ENCODE data around the gene ILF2.

Gene ILF2

DNA sequence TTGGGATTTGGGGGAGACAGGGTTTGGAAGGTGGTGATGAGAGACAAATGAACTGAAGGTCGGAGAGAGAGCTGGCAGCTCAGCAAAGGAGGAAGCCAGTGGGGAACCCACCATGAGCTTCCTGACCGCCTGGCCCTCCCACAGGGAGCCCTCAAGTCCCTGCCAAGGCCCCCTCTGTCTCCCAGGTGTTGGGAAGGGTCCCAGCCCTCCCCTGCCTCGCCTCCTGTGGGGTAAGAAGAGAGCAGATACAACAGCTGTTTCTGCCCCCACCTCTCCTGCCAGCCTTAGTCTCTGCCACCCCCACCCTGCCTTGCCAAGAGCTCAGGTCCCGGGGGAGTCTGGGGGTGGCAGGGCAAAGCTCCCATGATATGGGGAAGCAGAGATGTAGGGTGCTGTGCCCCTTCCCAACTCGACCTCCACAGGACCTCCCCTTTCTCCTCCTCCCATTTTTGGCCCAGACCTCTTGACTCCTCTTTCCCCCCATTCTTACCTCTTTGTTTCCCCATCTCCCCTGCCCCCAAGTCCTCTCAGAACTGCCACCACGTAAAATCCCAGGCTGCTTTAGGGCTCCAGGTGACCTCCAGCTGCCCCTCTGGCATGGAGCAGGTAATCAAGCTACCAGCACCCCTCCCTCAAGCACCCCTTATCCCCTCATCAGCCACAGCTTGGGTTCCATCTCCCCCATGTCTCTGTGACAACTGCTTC is 42.0 kb downstream of the ILF2 start:
- DNase-seq = peak in 1 of 51 donors; percentile 34

- peak in 45 of 51 donors; percentile 16 to 90 (median 67) for DNase-seq
These were observed 42.8 kb downstream of the ILF2 start, which contains the start of gene S100A1 for GRCh38 chr1:153627715-153628626. S100A1 (plus strand) TSS chr1:153628434; CDS start chr1:153630522, 2,088 bp downstream.

GRCh38 chr1:153626904-153627714 is 43.7 kb downstream of the ILF2 start, which contains the start of gene S100A13:
S100A13 (minus strand) TSS chr1:153627505; CDS start chr1:153626472, 1,033 bp downstream.
- DNase-seq = peak in 39 of 51 donors; percentile 19 to 78 (median 63)

DNA sequence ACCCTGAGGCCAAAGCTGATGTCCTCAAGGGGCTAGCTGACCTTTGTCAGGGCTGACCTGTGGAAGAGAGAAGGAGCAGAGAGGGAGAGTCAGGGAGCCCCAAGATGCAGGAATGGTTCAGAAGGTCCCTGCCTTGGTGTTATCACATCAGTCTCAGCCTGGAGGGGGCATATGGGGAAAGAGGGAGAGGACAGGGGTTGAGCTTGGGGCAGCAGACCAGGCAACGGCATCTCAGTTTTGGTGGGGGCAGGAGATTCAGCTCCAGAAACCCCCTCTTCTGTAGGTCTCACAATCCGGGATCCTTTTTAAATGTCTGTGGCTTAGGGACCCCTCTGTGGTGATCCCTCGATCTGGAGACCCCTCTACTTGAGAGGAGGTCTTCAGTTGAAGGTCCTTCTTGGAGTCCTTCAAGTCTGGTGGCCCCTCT is 44.3 kb downstream of the ILF2 start:
- no peak for DNase-seq

DNA sequence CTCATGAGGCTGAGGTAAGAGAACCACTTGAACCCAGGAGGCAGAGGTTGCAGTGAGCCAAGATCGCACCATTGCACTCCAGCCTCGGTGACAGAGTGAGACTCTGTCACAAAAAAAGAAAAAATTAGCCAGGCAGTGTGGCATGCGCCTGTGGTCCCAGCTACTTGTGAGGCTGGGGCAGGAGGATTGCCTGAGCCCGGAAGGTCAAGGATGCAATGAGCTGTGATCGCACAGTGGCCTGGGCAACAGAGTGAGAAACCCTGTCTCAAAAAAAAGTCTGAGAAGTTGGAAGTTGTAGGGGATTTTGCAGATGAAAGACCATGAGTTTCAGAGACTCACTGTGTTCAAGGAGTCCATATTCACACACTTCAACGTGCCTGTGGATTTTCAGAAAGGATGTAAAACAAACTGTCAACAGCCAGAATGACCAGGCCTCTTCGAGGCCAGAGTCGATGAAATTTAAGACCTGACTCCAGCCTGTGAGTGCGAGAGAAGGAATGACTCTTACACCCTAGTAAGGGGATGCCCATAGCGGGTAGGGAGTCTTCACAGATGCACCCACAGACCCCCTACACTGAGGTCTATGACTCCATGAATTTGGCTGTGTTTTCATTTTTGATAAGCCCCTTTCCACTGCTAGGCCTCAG is 45.7 kb downstream of the ILF2 start:
- DNase-seq = no peak

GRCh38 chr1:153623101-153623500 is 47.7 kb downstream of the ILF2 start:
- no peak for DNase-seq

GRCh38 chr1:153619171-153619570 is 51.6 kb downstream of the ILF2 start:
- DNase-seq = no peak

- DNase-seq = peak in 24 of 51 donors; percentile 10 to 71 (median 40)
These were observed 53.1 kb downstream of the ILF2 start for GRCh38 chr1:153617663-153618062.

- DNase-seq = peak in 4 of 51 donors; percentile 9 to 20 (median 14)
These were observed 53.9 kb downstream of the ILF2 start for GRCh38 chr1:153616917-153617311.

DNA sequence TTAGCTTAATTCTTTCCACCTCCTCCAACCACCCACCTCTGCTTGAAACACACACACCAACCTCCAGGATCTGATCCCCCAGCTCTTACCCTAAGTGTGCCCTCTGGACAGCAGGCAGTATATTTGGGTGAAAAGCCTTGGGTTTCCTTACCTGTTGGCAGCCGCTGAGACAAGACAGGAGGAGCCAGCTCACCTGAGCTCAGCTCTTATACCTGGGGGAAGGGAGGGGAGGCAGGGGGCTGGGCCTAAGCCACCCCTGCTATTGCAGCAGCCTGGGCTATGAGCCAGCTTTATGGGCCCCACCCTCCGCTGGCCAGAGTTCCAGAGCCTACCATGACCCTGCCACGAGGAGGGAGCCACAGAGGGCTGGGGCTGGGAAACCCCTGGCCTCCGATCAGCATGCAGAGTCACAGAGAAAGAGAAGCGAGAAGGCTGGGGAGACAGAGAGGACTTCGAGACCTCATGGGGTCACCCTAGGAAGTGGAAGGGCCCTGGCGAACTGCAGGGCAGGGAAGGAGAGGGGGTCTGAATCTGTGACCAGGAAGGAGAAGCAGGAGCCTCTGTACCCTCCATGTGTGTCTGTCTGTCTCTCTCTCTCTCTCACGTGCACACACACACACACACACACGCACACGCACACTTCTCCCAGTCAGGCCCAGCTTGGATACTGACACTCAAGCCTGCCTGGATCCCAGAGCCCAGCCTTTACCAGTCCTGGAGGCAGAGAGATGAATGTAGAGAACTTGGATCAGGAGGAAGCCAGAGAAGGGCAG is 54.5 kb downstream of the ILF2 start, which contains the start of gene S100A14:
Gene S100A14, minus strand, starts transcription at position 182 of the 773 bp plus-strand sequence. CDS start 467 bp downstream, outside the sequence.
- no peak for DNase-seq

DNA sequence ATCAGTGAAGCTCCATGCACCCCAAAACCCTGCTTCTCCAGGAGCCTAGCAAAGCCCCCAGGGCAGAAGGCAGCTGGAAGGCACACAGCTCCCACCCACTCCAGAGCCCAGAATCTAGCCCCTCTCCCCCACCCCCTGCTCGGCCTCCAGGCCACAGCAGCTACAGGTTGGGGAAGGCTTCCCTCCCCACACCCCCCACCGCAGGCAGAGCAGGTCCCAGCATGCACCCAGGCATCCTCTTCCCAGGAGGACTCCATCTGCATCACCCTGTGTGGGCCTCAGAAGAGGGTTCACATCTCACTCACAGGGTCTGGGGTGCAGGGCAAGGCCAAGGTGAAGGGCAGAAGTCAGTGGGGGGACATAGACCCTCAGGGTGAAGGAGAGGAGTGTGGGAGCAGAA is 55.4 kb downstream of the ILF2 start:
- DNase-seq = no peak

GRCh38 chr1:153614906-153615305 is 55.9 kb downstream of the ILF2 start:
- DNase-seq = no peak

- no peak for DNase-seq
These were observed 56.4 kb downstream of the ILF2 start for GRCh38 chr1:153614189-153614900.

GRCh38 chr1:153613406-153613805 is 57.4 kb downstream of the ILF2 start:
- no peak for DNase-seq

DNA sequence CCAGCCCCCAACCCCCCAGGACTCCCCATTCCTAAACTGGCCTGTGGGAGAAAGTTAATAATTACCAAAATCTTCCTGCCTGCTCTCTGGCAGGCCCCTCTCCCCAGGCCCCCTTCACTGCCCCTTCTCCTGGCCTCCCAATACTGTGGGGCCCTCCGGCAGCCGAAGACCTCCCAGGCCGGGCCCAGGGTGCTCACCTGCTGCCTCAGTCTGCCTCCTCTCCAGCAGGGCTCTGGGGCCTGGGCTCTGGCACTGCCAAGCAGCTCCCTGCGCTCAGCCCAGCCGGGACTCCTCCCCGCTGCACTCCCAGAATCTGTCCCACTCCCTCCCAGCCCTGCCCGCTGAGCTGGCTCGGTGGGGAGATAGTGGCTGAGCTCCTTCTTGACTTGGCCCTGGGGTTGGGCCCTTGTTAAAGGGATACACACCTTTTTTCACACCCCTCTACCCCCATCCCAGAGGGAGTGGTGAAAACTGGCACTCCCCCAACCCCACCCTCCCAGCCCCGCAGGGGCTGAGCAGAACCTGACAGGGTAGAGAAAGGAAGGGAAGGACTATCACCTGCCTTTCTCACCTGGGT is 58.0 kb downstream of the ILF2 start, which contains the start of gene S100A16:
Gene S100A16, minus strand, starts transcription at position 383 of the 577 bp plus-strand sequence. CDS start 4,986 bp downstream, outside the sequence.
- peak in 29 of 51 donors; percentile 10 to 66 (median 41) for DNase-seq

DNA sequence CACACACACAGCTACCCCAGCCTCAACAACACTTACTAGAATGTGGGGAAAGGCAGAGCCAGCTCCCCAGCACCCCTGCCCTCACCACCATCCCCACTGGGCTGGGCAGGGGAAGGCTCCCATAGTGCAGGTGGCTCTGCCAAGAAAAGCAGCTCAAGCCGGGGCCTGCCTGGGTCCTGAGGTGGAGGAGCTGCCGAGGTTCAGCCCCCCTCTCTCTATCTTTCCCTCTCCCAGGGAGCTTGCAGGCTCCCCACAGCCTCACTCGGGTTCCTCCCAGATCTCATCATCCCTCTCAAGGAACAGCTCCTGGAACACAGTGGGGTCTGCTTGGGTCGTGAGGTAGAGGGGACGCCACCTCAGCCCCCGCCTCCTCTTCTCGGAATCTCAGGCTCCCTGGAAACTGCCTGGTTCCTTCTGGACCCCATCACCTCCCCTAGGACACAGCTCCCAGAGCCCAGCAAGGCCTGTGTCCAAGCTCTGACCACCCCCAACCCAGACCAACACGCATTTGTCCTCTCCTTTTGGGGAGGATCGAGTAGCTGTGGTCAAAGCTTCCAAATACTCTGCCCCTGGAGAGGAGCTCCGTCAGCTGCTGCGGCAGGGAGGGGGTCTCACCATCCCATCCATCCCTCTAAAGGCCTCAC is 58.6 kb downstream of the ILF2 start:
- DNase-seq = peak in 1 of 51 donors; percentile 30

Measured in hypothalamus (tissue), 51 donors.